ENCODE results near the gene BSN.

DNA sequence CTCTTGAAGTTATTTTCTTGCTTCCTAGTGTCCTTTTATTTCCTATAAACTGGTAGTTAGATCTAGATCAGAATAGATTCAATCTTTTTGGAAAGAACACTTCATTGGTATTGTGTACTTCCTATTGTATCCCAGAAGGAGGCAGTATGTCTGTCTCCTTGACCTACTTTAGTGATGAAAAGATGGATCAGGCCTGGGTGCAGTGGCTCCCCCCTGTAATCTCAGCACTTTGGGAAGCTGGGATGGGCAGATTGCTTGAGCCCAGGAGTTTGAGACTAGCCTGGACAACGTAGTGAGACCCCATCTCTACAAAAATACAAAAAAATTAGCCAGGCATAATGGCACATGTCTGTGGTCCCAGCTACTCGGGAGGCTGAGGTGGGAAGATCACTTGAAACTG is 12.0 kb downstream of the BSN start:
- TF ChIP-seq, protein P1, sequence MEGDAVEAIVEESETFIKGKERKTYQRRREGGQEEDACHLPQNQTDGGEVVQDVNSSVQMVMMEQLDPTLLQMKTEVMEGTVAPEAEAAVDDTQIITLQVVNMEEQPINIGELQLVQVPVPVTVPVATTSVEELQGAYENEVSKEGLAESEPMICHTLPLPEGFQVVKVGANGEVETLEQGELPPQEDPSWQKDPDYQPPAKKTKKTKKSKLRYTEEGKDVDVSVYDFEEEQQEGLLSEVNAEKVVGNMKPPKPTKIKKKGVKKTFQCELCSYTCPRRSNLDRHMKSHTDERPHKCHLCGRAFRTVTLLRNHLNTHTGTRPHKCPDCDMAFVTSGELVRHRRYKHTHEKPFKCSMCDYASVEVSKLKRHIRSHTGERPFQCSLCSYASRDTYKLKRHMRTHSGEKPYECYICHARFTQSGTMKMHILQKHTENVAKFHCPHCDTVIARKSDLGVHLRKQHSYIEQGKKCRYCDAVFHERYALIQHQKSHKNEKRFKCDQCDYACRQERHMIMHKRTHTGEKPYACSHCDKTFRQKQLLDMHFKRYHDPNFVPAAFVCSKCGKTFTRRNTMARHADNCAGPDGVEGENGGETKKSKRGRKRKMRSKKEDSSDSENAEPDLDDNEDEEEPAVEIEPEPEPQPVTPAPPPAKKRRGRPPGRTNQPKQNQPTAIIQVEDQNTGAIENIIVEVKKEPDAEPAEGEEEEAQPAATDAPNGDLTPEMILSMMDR (IDR thresholded peaks at IDR 0.05) = no peak
- TF ChIP-seq POLR2AphosphoS5 (IDR thresholded peaks at IDR 0.05) (no peak), POLR2A (IDR thresholded peaks at IDR 0.05) (no peak), EP300 (IDR thresholded peaks at IDR 0.05) (no peak)

All from suprapubic skin (tissue), 4 donors.